Upper lobe of left lung (tissue), 6 donors: ENCODE measurements around the gene CIPC. TPM values are rescaled to one million over a fixed set of nuclear protein-coding genes. Genes with fewer than 3 reads are reported as not detected.
A peak's percentile ranks its signal among the peaks of the same experiment; 100 is the strongest.

Experiments
- ATAC-seq, 2 donors: fragments of 200-7000 bp; cut with Tn5 transposase; one replicate each; pipeline ENCODE4 v1.9.1; 2022; ENCODE audit warnings: mild to moderate bottlenecking in 2 of 2, moderate library complexity in 2 of 2; ENCODE audit not compliant: low FRiP score in 2 of 2
- DNase-seq, 2 donors: peaks; one replicate each; pipeline ENCODE4 v3.0.0-alpha.2; 2019 to 2020
- H3K27ac ChIP-seq, 4 donors: fragments of 200-600 bp; sonication (generic); one replicate each; pipeline ENCODE4 v1.5.1; 2016 to 2019
- H3K27me3 ChIP-seq, 4 donors: fragments of 200-600 bp; sonication (generic); one replicate each; pipeline ENCODE4 v1.5.1; 2017 to 2019
- H3K36me3 ChIP-seq, 4 donors: fragments of 200-600 bp; sonication (generic); one replicate each; pipeline ENCODE4 v1.5.1; 2016 to 2019
- H3K4me1 ChIP-seq, 4 donors: fragments of 200-600 bp; sonication (generic); one replicate each; pipeline ENCODE4 v1.5.1; 2018 to 2019
- H3K4me3 ChIP-seq, 4 donors: fragments of 200-600 bp; sonication (generic); one replicate each; pipeline ENCODE4 v1.5.1; 2017 to 2019; ENCODE audit warnings: mild to moderate bottlenecking in 2 of 4, moderate library complexity in 1 of 4
- H3K9me3 ChIP-seq, 4 donors: fragments of 200-600 bp; sonication (generic); one replicate each; pipeline ENCODE4 v1.5.1; 2018 to 2019
- EP300 ChIP-seq, 4 donors: sonication (generic); formaldehyde crosslinking; IDR thresholded peaks; one replicate each; pipeline ENCODE4 v1.5.1; 2017; ENCODE audit warnings: antibody characterized with exemption in 4 of 4, control low read depth in 2 of 4
- POLR2A ChIP-seq, 4 donors: fragments of 450-650 bp; IDR thresholded peaks; one replicate each; pipeline ENCODE4 v1.5.1; 2016 to 2017; ENCODE audit warnings: antibody characterized with exemption in 4 of 4, mild to moderate bottlenecking in 2 of 4
- POLR2AphosphoS5 ChIP-seq, 2 donors: sonication (generic); formaldehyde crosslinking; IDR thresholded peaks; one replicate each; pipeline ENCODE4 v1.5.1; 2017; ENCODE audit warnings: antibody characterized with exemption in 2 of 2
- WGBS, 2 donors: methylation state at CpG; one replicate each; pipeline ENCODE4 v1.1.5; 2017 to 2018; 5-methylcytosine and 5-hydroxymethylcytosine counted together
- total RNA-seq, 6 donors: library from RNA; depleted of rRNA in 4 of 6; stranded (reverse); fragments of >200 nt in 4 of 6; gene quantifications; one replicate each; pipeline versions ENCODE4 v1.1.0 to v1.2.1, GENCODE V29; 2016 to 2021
- TF ChIP-seq, protein P1 (sequence below), 6 experiments: fragments of 450-650 bp in 4 of 6; fragments of 200-600 bp in 2 of 6; sonication (generic) in 2 of 6; IDR thresholded peaks; one replicate each; pipeline ENCODE4 v1.5.1; 2016 to 2019; ENCODE audit warnings: antibody characterized with exemption in 6 of 6
- donor health status: DM: no; HTN: no; CAD: no; lungs with moderate emphysema.
- donor health status: DM: no; HTN: yes; CAD: no; lungs with severe emphysema.

Gene CIPC
- total RNA-seq, 6 donors from 2014 or later, result 25.1 to 42.4 (median 32.7) TPM

DNA sequence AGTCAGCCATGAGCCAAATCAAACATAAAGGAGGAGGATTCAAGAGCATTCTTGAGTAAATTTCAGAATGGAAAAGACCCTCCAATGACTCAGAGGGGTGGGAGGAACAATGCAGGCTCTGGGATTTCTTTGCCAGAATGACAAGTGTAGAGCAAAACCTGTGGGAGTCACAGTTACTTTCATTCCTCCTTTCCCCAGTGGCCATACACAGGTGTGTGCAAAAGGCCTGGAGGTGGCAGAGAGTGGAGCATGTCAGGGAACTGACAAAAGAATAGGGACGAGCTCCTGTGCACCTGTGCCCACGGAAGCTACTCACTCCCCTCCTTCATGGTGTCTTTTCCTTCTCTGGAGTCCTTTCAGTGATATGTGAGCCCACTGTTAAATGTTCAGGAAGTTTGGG is 9.4 kb upstream of the CIPC start:
- peaks cover 0 to 15% (median 4%) of the 10 kb centered on the region in 4 donors for H3K4me1 ChIP-seq
- no peak for ATAC-seq
- no peak for DNase-seq
- TF ChIP-seq, protein P1, sequence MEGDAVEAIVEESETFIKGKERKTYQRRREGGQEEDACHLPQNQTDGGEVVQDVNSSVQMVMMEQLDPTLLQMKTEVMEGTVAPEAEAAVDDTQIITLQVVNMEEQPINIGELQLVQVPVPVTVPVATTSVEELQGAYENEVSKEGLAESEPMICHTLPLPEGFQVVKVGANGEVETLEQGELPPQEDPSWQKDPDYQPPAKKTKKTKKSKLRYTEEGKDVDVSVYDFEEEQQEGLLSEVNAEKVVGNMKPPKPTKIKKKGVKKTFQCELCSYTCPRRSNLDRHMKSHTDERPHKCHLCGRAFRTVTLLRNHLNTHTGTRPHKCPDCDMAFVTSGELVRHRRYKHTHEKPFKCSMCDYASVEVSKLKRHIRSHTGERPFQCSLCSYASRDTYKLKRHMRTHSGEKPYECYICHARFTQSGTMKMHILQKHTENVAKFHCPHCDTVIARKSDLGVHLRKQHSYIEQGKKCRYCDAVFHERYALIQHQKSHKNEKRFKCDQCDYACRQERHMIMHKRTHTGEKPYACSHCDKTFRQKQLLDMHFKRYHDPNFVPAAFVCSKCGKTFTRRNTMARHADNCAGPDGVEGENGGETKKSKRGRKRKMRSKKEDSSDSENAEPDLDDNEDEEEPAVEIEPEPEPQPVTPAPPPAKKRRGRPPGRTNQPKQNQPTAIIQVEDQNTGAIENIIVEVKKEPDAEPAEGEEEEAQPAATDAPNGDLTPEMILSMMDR (IDR thresholded peaks at IDR 0.05), result no peak
- TF ChIP-seq POLR2AphosphoS5 (IDR thresholded peaks at IDR 0.05), result no peak
- TF ChIP-seq EP300 (IDR thresholded peaks at IDR 0.05), result no peak
- no peak for TF ChIP-seq POLR2A (IDR thresholded peaks at IDR 0.05)
- H3K27me3 ChIP-seq, result no peaks in the 10 kb centered on the region
- WGBS, 2 donors, result 74 to 88% methylated on average over 2 of the region's 2 CpGs
- peak overlapping the region; percentile 7 to 41 (median 30) for H3K27ac ChIP-seq
- H3K4me3 ChIP-seq, result no peak overlapping the region
- H3K36me3 ChIP-seq, result no peaks in the 10 kb centered on the region
- H3K9me3 ChIP-seq, result peaks cover 0 to 14% (median 11%) of the 10 kb centered on the region in 4 donors

GRCh38 chr14:77091518-77091917 is 6.5 kb upstream of the CIPC start:
- Histone ChIP-seq H3K27me3 (no peaks in the 10 kb centered on the region), H3K4me1 (peaks cover 2 to 5% (median 4%) of the 10 kb centered on the region in 4 donors), H3K36me3 (no peaks in the 10 kb centered on the region), H3K4me3 (no peak overlapping the region), H3K27ac (no peak overlapping the region), H3K9me3 (peaks cover 0 to 14% (median 11%) of the 10 kb centered on the region in 4 donors)
- TF ChIP-seq EP300 (IDR thresholded peaks at IDR 0.05) (no peak), POLR2A (IDR thresholded peaks at IDR 0.05) (no peak), POLR2AphosphoS5 (IDR thresholded peaks at IDR 0.05) (no peak)
- TF ChIP-seq, protein P1 (IDR thresholded peaks at IDR 0.05), result no peak
- no peak for DNase-seq
- ATAC-seq, result no peak

DNA sequence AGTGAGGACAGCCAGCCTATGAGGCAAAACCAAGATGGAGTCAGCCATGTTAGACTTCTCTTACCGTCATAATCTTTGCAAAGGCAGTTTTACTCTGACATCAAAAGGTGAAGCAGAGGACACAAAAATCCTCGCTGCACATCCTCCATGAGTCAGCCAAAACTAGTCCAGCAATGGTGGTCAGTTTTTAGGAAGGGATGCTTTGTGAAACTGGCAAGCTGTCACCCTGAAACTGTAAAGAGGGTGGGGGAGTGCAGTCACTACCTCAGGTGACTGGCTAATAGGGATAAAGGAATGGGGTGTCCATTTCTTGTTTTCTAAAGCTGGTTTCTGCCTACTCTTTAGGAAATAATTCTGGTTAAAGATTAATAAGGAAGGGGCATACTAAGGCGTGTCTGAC is 5.4 kb upstream of the CIPC start:
- Histone ChIP-seq H3K27me3 (no peaks in the 10 kb centered on the region), H3K27ac (no peak overlapping the region), H3K9me3 (peaks cover 0 to 14% (median 11%) of the 10 kb centered on the region in 4 donors), H3K4me1 (peaks cover 8 to 12% (median 10%) of the 10 kb centered on the region in 4 donors), H3K4me3 (no peak overlapping the region), H3K36me3 (no peaks in the 10 kb centered on the region)
- 86 to 89% methylated on average over 3 of the region's 3 CpGs for WGBS, 2 donors
- no peak for DNase-seq
- no peak for TF ChIP-seq POLR2A (IDR thresholded peaks at IDR 0.05)
- TF ChIP-seq, protein P1 (IDR thresholded peaks at IDR 0.05), result no peak
- ATAC-seq, result no peak

DNA sequence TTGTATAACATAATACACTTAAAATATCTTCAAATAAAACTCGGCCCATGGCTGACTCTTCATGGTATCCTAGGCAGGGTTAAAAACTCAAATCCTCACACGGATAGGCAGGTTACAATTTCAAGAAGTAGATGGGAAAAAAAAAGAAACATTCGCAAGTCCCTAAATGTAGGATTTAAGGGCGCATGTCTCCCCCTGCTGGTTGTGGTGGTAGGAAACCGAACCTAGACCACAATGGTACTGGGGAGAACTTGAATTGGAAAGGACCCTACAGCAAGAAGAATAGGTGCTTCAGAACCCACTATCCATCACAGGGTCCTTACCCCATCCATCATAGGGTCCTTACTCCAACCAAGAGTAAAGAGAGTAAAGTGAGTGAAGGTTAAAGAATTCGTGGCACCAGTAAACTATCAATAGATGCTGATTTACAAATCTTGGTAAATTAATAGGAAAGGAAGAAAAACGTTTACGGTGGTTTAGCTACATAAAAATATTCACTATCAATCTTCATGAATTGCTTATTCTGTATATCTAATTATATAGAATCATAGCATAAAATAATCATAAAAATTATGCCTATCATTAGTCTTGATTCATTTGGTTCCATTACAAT is 3.3 kb upstream of the CIPC start:
- DNase-seq, result peak in 1 of 2 donors; percentile 72
- no peak for ATAC-seq
- Histone ChIP-seq H3K27me3 (no peaks in the 10 kb centered on the region), H3K9me3 (peaks cover 0 to 14% (median 11%) of the 10 kb centered on the region in 4 donors), H3K27ac (no peak overlapping the region), H3K36me3 (no peaks in the 10 kb centered on the region), H3K4me3 (no peak overlapping the region), H3K4me1 (peaks cover 14 to 23% (median 19%) of the 10 kb centered on the region in 4 donors)
- TF ChIP-seq, protein P1 (IDR thresholded peaks at IDR 0.05), result peak; percentile 65 to 73 (median 72)
- no peak for TF ChIP-seq EP300 (IDR thresholded peaks at IDR 0.05)
- WGBS, 2 donors, result 22 to 28% methylated on average over 8 of the region's 8 CpGs
